GM06990 (cell line): ENCODE results near the gene RBM4B.

Source experiments
- DNase-seq: peaks from one replicate; pipeline ENCODE4 v3.0.0-alpha.2; 2011; ENCODE audit not compliant: insufficient read length; ENCODE audit errors: extremely low read depth
- H3K27me3 ChIP-seq: replicated peaks from 2 replicates; pipeline ENCODE4 v1.6.0; 2011; ENCODE audit warnings: low read length; ENCODE audit not compliant: control insufficient read depth, insufficient read depth
- H3K36me3 ChIP-seq: 2 replicates; pipeline ENCODE4 v1.5.1; 2011; ENCODE audit warnings: low read length; ENCODE audit not compliant: control insufficient read depth, insufficient read depth
- H3K4me3 ChIP-seq: replicated peaks from 2 replicates; pipeline ENCODE4 v1.5.1; 2011; ENCODE audit warnings: low read depth, mild to moderate bottlenecking, control low read depth, low read length
- TF ChIP-seq, protein P1 (sequence below): IDR thresholded peaks from 2 replicates; pipeline ENCODE4 v1.5.1; 2011; ENCODE audit warnings: low read length, control low read depth, mild to moderate bottlenecking, inconsistent platforms; ENCODE audit not compliant: insufficient read depth, poor library complexity, severe bottlenecking

RBM4B gene

DNA sequence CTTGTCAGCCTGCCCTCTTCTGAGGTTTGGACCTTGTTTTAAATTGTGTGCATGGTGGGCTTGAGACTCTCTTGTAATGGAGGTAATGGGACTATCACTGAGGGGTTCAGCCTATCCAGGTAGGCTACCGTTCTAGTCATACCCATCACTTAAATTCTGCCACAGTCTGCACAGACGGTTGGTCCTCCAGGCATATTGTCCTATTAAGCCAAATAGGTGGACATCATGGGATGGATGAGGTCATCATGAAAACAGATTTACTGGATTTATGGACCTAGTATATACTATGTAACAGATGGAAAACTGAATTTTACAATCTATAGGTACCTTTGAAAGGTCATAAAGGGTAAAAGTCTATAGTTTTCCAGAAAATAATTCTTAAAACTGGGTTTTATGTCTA lies 48.3 kb downstream of the RBM4B start:
- no peak overlapping the region for H3K4me3 ChIP-seq
- no peaks in the 10 kb centered on the region for H3K27me3 ChIP-seq
- H3K36me3 ChIP-seq, result peaks cover 42% of the 10 kb centered on the region
- no peak for DNase-seq
- TF ChIP-seq, protein P1, sequence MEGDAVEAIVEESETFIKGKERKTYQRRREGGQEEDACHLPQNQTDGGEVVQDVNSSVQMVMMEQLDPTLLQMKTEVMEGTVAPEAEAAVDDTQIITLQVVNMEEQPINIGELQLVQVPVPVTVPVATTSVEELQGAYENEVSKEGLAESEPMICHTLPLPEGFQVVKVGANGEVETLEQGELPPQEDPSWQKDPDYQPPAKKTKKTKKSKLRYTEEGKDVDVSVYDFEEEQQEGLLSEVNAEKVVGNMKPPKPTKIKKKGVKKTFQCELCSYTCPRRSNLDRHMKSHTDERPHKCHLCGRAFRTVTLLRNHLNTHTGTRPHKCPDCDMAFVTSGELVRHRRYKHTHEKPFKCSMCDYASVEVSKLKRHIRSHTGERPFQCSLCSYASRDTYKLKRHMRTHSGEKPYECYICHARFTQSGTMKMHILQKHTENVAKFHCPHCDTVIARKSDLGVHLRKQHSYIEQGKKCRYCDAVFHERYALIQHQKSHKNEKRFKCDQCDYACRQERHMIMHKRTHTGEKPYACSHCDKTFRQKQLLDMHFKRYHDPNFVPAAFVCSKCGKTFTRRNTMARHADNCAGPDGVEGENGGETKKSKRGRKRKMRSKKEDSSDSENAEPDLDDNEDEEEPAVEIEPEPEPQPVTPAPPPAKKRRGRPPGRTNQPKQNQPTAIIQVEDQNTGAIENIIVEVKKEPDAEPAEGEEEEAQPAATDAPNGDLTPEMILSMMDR, result no peak

DNA sequence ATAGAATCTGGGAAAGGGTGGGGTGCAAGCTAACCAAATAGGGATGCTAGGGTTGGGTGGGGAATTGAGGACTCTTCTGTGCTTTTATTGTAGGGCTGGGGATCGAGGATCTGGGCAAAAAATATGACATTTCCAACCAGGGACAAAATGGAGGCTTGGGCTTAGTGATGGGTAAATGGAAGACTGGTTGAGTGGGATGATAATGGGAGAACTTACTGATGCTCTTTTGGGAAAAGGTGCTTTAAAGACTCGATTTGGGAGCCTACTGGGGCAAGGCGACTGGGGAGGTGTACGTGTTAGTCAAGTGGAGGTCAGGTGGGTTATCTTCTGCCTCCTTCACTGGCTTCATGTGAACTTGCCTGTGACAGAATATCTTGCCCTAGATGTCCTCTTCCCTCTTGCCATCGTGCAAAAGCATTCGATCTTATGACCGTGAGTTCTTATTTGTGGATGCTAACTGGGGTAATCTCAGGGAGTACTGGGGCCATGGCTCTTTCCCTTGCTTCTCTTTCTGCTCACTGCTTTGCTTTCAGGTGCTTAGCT lies 49.6 kb downstream of the RBM4B start:
- DNase-seq, result no peak
- Histone ChIP-seq H3K27me3 (no peaks in the 10 kb centered on the region), H3K4me3 (no peak overlapping the region), H3K36me3 (peaks cover 51% of the 10 kb centered on the region)
- TF ChIP-seq, protein P1, result no peak

DNA sequence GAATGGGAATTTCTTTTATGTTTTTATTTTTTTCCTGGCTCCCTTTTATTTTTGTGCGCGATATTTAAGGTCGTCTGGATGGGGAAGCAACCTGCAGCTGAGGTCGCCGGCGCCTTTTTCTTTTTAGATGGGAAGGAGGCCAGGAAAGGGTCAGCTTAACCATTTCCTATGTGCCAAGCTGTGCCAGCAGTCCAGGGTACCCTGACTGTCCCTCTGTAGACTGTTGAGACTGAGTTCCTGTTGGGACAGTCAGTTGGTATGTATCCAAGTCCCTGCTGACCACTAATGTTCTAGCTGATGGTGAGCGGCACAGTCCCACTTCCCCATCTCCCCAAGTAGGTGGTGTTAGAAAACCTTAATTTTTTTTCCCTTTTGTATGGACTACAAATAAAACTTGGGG lies 50.8 kb downstream of the RBM4B start:
- Histone ChIP-seq H3K36me3 (peaks cover 54% of the 10 kb centered on the region), H3K4me3 (no peak overlapping the region), H3K27me3 (no peaks in the 10 kb centered on the region)
- no peak for DNase-seq
- TF ChIP-seq, protein P1, result no peak

DNA sequence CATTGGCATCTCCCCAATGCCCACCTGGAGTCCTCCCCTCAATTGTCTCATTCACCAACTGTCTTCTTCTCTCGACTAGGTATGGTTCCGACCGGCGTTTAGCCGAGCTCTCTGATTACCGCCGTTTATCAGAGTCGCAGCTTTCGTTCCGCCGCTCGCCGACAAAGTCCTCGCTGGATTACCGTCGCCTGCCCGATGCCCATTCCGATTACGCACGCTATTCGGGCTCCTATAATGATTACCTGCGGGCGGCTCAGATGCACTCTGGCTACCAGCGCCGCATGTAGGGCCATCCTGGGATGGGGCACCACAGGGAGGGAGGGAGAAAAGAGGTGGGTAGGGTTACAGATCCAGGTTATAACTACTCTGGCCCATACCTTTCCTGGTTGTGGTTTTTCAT lies 51.3 kb downstream of the RBM4B start:
- DNase-seq, result no peak
- Histone ChIP-seq H3K27me3 (no peaks in the 10 kb centered on the region), H3K4me3 (no peak overlapping the region), H3K36me3 (peaks cover 53% of the 10 kb centered on the region)
- TF ChIP-seq, protein P1, result no peak

DNA sequence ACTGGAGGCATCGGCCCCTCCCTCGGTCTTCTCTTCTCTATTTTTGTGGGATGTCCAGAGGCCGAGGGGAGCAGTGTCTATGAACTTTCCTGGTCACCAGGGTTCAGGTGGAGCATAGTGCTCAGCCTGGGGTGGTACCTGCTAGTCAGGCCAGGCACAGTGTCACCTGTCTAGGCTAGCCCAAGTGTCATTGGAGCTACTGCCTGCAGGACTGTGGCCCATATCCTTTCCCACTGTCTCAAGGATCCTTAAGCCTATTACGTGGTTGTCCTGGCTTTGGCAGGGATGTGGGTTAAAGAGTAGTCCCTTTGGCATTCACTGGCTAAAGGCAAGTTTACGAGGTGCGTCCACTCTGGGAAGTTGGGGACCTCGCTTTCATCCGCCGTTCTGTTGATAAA lies 51.9 kb downstream of the RBM4B start:
- TF ChIP-seq, protein P1, result no peak
- Histone ChIP-seq H3K36me3 (peaks cover 54% of the 10 kb centered on the region), H3K4me3 (no peak overlapping the region), H3K27me3 (no peaks in the 10 kb centered on the region)
- no peak for DNase-seq
